HG02970 (cell line): Measurements from ENCODE around the gene ZNF598.
"Not testable (repeated sequence)": the region's sequence is repeated elsewhere in the genome, so short reads cannot be mapped to it uniquely, and the experiment has no call there.

Experiments
- ATAC-seq: cut with Tn5 transposase; IDR thresholded peaks from one replicate; pipeline ENCODE4 v1.9.1; 2021; ENCODE audit warnings: mild to moderate bottlenecking, moderate library complexity, moderate number of reproducible peaks; ENCODE audit not compliant: unreplicated experiment, low FRiP score

ZNF598 gene

DNA sequence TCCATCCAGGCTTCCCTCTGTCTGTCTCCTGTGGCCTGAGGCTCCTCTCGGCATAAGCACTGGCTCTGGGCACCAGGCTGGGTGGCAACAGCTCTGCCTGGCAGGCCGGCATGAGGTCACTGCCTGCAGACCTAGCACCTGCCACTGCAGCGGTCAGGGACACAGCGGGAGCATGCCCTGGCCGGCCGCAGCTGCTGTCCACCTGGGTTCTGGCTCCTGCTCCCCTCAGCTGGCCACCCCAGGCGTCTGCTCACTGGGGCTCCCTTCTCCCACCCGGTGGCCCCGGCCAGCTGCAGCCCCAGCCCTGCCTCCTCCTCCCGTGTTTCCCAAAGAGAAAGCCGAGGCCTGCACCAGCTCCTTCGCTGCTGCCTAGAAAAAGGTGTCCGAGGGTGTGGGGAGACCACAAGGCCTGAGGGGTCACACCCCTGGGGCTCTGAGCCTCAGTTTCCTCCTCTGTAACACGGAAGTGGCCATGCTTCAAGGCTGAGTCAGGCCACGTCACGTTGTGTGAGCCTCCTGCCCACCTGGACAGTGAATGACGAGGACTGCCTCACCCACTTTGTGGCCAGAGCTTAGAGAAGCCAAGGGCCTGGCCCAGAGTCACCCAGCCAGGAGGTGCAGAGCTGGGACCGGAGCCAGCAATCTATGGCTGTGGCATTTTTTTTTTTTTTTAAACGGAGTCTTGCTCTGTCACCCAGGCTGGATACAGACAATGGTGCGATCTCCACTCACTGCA lies 31.3 kb upstream of the ZNF598 start:
- no peak for ATAC-seq

- ATAC-seq, result no peak
Measured at GRCh38 chr16:2040041-2040786, 30.6 kb upstream of the ZNF598 start.

DNA sequence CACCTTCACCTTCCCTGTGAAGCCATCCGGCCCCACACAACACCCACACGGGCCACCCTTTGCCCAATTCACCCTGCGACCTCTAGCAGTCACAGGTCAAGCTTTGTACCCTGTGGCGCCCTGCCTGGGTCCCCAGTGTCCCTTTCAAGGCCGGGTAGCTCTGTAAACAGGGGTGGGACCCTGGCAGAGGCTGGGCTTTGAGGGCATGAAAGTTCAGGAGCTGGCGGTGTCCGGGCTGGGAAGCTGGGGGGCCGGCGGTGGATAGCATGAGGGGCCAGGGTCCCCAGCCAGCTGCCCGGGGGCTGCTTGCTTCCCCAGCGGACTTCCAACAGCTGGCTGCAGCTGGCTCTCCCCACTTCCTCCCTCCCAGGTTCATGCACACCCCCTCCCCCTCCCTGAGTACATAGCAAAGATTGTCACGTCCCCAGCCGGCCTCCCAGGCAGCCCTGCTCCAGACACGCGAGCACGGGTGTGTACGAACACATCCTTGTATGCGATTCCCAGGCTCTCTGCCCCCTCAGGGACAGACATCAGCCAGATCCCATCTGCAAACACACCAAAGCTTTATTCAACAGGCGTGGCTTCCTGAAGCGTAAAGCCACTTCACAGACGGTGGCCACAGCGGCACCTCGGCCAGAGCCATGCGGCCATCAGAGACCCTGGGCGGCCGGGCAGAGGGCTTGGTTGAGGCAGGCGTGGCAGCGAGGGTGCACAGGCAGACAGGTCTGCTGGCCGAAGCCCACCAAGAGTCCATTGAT lies 29.8 kb upstream of the ZNF598 start:
- no peak for ATAC-seq

GRCh38 chr16:2038382-2039231 lies 29.0 kb upstream of the ZNF598 start:
- ATAC-seq, result no peak

DNA sequence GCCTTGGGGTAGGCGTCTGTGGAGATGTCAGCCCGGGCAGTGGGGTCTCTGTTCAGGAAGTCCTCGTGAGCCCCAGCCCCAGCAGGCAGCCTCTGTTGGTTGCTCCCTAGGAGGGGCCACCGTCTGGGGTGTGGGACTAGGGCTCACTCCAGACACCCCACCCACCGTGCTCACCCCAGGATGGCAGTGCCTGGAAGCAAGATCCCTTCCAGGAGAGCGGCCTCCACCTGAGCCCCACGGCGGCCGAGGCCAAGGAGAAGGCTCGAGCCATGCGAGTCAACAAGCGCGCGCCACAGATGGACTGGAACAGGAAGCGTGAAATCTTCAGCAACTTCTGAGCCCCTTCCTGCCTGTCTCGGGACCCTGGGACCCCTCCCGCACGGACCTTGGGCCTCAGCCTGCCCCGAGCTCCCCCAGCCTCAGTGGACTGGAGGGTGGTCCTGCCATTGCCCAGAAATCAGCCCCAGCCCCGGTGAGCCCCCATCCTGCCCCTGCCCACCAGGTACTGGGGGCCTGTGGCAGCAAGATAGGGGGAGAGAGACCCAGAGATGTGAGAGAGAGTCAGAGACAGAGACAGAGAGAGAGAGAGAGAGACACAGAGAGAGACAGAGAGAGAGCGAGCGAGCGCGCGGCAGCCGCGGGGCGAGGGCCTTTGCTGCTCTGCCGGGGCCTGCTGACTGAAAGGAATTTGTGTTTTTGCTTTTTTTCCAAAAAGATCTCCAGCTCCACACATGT lies 28.2 kb upstream of the ZNF598 start:
- no peak for ATAC-seq

DNA sequence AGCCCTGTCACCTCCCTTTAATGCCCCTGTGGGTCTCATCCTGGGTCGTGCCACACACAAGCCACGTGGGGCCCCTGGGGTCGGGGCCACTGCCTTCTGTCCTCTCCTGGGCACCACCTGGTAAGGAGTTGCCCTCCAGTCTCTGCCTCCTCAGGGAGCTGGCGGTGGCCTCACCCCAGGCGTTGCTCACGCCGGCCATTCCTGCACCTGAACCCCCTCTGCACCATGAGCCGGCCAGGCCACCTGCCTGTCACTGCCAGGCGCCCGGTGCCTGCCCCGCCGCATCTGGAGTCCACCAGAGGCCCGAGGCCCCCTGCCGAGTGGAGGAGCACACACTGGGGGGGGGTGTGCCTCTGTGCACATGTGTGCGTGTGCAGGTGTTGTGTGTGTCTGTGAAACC lies 27.5 kb upstream of the ZNF598 start:
- no peak for ATAC-seq

DNA sequence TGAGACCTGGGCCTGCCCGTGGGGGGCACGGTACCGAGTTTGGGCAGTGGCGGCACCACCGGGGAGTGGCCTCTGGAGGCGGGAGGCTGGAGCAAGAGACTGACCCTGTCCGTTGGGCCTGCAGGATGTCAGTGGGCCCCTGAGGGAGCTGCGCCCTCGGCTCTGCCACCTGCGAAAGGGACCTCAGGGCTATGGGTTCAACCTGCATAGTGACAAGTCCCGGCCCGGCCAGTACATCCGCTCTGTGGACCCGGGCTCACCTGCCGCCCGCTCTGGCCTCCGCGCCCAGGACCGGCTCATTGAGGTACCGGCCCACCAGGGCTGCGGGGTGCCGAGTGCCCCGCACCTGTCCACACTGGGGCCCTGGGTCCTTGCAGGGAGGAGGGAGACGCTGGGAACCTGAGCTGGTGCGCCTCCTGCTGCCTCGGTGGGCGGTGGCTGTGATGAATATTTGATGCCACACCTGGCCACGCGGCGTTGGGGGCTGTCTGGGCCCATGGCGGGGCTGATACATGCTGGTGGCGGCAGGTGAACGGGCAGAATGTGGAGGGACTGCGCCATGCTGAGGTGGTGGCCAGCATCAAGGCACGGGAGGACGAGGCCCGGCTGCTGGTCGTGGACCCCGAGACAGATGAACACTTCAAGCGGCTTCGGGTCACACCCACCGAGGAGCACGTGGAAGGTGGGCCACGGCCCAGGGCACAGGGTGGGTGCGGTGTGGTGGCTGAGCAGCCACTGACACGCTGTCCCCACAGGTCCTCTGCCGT lies 26.8 kb upstream of the ZNF598 start:
- ATAC-seq, result no peak

- ATAC-seq, result no peak
Measured at GRCh38 chr16:2035431-2036199, 26.0 kb upstream of the ZNF598 start.

- no peak for ATAC-seq
Measured at GRCh38 chr16:2034696-2035430, 25.2 kb upstream of the ZNF598 start.

DNA sequence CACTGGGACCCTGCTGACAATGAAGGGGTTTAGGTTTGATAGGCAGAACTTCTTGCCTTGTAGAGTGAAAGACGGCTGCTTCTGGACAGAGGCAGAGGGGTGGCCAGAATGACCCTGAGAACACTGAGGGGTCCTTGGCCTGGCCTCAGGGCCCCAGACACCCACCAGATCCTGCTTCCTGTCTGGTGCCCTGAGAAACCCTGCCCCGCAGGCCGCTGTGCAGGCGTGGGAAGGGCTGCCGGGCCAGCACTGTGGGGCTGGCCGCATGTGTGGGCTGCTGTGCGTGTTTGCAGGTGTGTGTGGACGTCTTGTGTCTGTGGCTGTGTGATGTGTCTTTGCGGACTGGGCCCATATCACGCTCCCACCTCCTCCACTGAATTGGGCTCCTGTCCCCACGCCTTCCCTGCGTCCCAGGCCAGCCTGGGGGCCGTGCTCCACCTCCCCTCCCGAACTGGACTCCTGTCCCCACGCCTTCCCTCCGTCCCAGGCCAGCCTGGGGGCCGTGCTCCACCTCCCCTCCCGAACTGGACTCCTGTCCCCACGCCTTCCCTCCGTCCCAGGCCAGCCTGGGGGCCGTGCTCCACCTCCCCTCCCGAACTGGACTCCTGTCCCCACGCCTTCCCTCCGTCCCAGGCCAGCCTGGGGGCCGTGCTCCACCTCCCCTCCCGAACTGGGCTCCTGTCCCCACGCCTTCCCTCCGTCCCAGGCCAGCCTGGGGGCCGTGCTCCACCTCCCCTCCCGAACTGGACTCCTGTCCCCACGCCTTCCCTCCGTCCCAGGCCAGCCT lies 24.5 kb upstream of the ZNF598 start:
- not testable (repeated sequence) for ATAC-seq

GRCh38 chr16:2033057-2033908 lies 23.7 kb upstream of the ZNF598 start:
- ATAC-seq, result no peak

GRCh38 chr16:2032285-2033056 lies 22.9 kb upstream of the ZNF598 start:
- no peak for ATAC-seq

GRCh38 chr16:2031081-2031577 lies 21.5 kb upstream of the ZNF598 start:
- no peak for ATAC-seq

DNA sequence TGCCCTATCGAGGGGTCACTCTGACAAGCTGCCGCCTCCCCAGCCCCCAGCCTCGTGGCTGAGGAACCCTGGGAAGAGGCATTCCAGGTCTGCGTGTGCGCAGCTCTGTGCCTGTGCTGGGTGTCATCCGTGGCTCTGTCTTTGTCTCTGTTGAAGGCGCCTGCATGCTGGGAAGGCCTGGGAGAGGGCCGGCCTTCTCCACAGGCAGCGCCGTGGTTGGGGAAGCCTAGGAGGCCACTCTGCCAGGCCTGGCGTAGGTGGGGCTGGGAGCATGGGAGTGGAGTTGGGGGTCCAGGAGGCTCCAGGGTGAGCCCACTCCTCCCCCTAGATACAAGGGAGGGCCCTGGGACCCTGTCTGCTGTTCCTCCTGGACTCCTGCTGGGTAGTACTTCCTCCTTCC lies 20.4 kb upstream of the ZNF598 start:
- ATAC-seq, result no peak

DNA sequence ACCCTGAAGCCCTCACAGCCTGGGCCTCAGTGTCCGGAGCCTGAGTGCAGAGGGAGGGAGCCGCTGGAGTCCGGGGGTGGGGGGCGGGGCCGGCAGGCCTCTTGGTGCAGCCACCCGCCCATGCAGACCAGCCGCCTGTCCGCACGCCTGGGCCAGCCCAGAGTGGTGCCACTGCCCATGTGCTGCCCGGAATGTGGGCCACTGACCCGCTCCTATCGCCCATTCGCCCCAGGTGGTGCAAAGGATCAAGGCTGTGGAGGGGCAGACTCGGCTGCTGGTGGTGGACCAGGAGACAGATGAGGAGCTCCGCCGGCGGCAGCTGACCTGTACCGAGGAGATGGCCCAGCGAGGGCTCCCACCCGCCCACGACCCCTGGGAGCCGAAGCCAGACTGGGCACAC lies 19.7 kb upstream of the ZNF598 start:
- no peak for ATAC-seq
